ENCODE measurements around the gene AIFM2.
"Not testable (repeated sequence)": the region's sequence is repeated elsewhere in the genome, so short reads cannot be mapped to it uniquely, and the experiment has no call there.

AIFM2 gene

DNA sequence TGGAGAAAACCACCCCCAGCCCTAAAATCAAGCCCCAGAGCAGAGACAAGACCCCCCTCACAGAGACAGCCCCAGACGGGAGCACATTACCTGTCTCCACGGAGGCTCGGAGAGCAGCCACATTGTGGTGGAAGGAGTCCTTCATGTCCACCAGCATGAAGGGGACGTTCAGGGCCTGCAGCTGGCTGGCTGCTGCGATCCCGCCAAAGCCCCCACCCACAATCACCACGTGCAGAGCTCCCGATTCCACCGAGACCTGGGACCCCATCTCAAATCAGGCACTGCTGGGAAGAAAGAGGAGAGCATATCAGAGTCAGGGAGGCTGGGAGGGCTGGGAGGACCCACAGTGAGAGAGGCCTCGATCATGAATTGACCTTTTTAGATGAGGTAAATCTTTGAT is 8.8 kb downstream of the AIFM2 start:
- no peaks in the 10 kb centered on the region for H3K36me3 ChIP-seq (ENCODE audit: control insufficient read depth, insufficient read depth, low read length)

DNA sequence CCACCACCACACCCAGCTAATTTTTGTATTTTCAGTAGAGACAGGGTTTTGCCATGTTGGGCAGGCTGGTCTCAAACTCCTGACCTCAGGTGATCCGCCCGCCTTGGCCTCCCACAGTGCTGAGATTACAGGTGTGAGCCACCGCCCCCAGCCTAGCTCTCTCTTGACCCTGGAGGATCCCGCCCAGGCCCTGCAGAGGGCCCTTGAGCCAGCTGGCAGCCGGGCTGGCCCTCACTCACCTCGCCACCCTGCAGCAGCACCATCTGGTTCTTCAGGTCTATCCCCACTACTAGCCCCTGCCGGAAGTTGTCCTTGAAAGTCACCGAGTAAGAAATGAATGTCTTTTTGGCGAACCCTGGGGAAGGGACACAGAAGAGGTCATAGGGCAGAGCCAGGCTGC is 9.5 kb downstream of the AIFM2 start:
- H3K27me3 ChIP-seq (ENCODE audit: control insufficient read depth, insufficient read depth, low read length); DNase-seq (ENCODE audit: low read depth, low spot score); H3K36me3 ChIP-seq (ENCODE audit: control insufficient read depth, insufficient read depth, low read length); H3K4me3 ChIP-seq (ENCODE audit: low read length); H3K9me3 ChIP-seq (ENCODE audit: control insufficient read depth, insufficient read depth, low read length); H3K4me1 ChIP-seq (ENCODE audit: control insufficient read depth, insufficient read depth, low read length); H3K27ac ChIP-seq (ENCODE audit: low read length): not testable (repeated sequence)
- WGBS (ENCODE audit: insufficient coverage, insufficient read length), result no CpG with 5 or more reads among the region's 9 CpGs

More for the DNA sequence above, 8.8 kb downstream of the AIFM2 start:
- Histone ChIP-seq H3K27ac (ENCODE audit: low read length) (no peak overlapping the region), H3K4me1 (ENCODE audit: control insufficient read depth, insufficient read depth, low read length) (no peaks in the 10 kb centered on the region), H3K27me3 (ENCODE audit: control insufficient read depth, insufficient read depth, low read length) (no peaks in the 10 kb centered on the region), H3K9me3 (ENCODE audit: control insufficient read depth, insufficient read depth, low read length) (no peaks in the 10 kb centered on the region), H3K4me3 (ENCODE audit: low read length) (no peak overlapping the region)
- WGBS (ENCODE audit: insufficient coverage, insufficient read length), result no CpG with 5 or more reads among the region's 10 CpGs
- no peak for DNase-seq (ENCODE audit: low read depth, low spot score)

DNA sequence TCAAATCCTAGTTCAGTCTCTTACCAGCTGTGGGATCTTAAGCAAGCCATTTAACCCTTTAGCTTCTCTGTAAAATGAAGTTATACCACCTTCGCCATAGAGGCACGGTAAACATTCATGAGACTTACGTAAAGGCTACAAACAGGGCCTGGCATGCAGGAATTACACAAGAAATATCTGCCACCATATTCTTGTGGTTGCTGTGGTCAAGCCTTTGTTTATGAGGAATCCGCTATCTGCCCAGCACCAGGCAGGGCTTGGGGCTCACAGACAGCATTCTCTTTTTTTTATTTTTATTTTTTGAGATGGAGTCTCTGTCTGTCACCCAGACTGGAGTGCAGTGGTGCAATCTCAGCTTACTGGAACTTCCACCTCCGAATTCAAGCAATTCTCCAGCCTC is 9.9 kb downstream of the AIFM2 start:
- Histone ChIP-seq H3K27me3 (ENCODE audit: control insufficient read depth, insufficient read depth, low read length) (no peaks in the 10 kb centered on the region), H3K27ac (ENCODE audit: low read length) (no peak overlapping the region), H3K4me3 (ENCODE audit: low read length) (no peak overlapping the region), H3K9me3 (ENCODE audit: control insufficient read depth, insufficient read depth, low read length) (no peaks in the 10 kb centered on the region), H3K36me3 (ENCODE audit: control insufficient read depth, insufficient read depth, low read length) (no peaks in the 10 kb centered on the region), H3K4me1 (ENCODE audit: control insufficient read depth, insufficient read depth, low read length) (no peaks in the 10 kb centered on the region)
- no CpG with 5 or more reads among the region's 5 CpGs for WGBS (ENCODE audit: insufficient coverage, insufficient read length)
- no peak for DNase-seq (ENCODE audit: low read depth, low spot score)

DNA sequence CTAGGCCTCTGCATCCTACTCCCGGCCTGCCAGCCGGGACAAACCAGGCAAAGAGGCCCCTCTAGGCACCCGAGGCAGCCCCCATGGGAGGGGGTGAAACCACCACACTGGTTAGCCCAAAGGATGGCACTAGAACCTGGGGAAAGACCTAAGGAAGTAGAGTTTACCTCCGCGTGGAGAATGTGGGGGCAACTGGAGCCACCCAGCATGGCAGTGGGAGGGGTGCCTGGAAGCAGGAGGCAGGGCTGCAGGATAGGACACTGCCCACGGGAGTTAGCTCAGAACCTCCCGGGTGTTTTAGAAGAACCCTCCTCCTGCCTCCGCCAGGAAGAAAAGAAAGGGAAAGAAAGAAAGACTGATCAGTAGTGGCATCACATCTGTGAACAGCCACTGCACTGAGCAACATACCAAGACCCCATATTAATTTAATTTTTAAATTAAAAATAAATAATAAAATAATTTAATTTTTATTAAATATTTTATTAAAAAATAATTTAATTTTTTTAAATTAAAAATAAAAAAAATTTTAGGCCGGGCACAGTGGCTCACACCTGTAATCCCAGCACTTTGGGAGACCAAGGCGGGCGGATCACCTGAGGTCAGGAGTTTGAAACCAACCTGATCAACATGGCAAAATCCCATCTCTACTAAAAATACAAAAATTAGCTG is 11.2 kb downstream of the AIFM2 start:
- H3K27ac ChIP-seq (ENCODE audit: low read length), result no peak overlapping the region
- WGBS (ENCODE audit: insufficient coverage, insufficient read length), result no CpG with 5 or more reads among the region's 11 CpGs
- no peaks in the 10 kb centered on the region for H3K27me3 ChIP-seq (ENCODE audit: control insufficient read depth, insufficient read depth, low read length)
- no peak overlapping the region for H3K4me3 ChIP-seq (ENCODE audit: low read length)
- DNase-seq (ENCODE audit: low read depth, low spot score), result no peak
- H3K9me3 ChIP-seq (ENCODE audit: control insufficient read depth, insufficient read depth, low read length), result no peaks in the 10 kb centered on the region
- H3K36me3 ChIP-seq (ENCODE audit: control insufficient read depth, insufficient read depth, low read length), result no peaks in the 10 kb centered on the region
- H3K4me1 ChIP-seq (ENCODE audit: control insufficient read depth, insufficient read depth, low read length), result no peaks in the 10 kb centered on the region

DNA sequence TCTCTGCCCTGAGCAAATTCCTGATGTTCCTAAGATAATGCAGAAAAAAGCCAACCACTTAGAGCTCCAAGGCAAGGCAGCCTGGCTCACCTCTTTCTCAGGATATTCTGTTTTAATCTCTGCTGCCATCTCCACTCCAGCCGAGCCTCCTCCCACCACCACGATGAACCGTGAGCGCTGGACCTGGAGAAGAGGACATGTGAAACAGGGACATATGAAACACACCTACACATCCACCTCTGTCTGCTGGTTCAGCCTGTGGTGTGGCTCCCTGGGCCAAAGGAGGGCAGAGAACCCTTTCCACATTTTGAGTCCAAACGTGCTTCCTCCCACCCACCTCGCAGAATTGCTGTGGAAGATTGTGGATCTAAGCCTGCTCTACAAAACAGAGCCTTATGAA is 12.2 kb downstream of the AIFM2 start:
- Histone ChIP-seq H3K4me1 (ENCODE audit: control insufficient read depth, insufficient read depth, low read length) (no peaks in the 10 kb centered on the region), H3K4me3 (ENCODE audit: low read length) (no peak overlapping the region), H3K27me3 (ENCODE audit: control insufficient read depth, insufficient read depth, low read length) (no peaks in the 10 kb centered on the region), H3K27ac (ENCODE audit: low read length) (no peak overlapping the region), H3K36me3 (ENCODE audit: control insufficient read depth, insufficient read depth, low read length) (no peaks in the 10 kb centered on the region), H3K9me3 (ENCODE audit: control insufficient read depth, insufficient read depth, low read length) (no peaks in the 10 kb centered on the region)
- DNase-seq (ENCODE audit: low read depth, low spot score), result no peak
- WGBS (ENCODE audit: insufficient coverage, insufficient read length), result no CpG with 5 or more reads among the region's 6 CpGs

DNA sequence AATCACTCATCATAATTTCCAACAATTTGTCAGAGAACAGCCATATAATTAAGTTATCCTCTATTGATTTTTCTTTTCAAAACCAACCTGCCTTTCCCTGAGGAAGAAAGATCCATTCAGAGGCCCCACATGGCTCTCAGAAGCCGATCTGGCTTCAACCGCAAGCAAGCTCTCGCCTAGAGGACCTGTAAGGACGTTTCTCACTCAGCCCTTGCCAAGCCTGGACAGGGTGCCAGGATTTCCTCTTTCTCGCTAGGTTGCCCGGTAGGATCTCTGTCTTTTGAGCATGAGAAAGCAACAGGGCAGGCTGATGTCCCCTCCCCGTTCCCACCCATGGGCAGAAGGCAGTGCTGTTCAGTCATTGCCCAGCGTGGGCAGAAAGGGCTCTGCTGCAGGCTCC is 13.0 kb downstream of the AIFM2 start:
- no peak overlapping the region for H3K27ac ChIP-seq (ENCODE audit: low read length)
- H3K4me3 ChIP-seq (ENCODE audit: low read length), result no peak overlapping the region
- H3K9me3 ChIP-seq (ENCODE audit: control insufficient read depth, insufficient read depth, low read length), result no peaks in the 10 kb centered on the region
- H3K36me3 ChIP-seq (ENCODE audit: control insufficient read depth, insufficient read depth, low read length), result no peaks in the 10 kb centered on the region
- H3K27me3 ChIP-seq (ENCODE audit: control insufficient read depth, insufficient read depth, low read length), result no peaks in the 10 kb centered on the region
- H3K4me1 ChIP-seq (ENCODE audit: control insufficient read depth, insufficient read depth, low read length), result no peaks in the 10 kb centered on the region
- no CpG with 5 or more reads among the region's 8 CpGs for WGBS (ENCODE audit: insufficient coverage, insufficient read length)
- no peak for DNase-seq (ENCODE audit: low read depth, low spot score)

DNA sequence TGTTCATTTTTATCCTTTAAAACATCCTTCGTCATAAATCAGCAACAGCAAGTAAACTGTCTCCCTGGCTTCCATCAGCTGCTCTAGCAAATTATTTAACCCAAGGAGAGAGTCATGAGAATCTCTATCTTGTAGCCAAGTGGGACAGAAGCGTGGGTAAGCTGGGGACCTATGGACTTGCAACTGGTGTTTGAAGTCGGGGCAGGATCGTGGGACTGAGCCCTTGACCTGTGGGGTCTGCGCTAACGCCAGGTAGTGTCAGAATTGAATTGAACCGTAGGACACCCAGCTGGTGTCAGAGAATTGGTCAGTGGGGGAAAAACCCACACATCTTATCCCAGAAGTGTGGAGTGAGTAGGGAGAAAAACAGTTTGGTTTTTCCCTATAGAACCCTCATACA is 13.4 kb downstream of the AIFM2 start:
- Histone ChIP-seq H3K27ac (ENCODE audit: low read length) (no peak overlapping the region), H3K27me3 (ENCODE audit: control insufficient read depth, insufficient read depth, low read length) (no peaks in the 10 kb centered on the region), H3K4me3 (ENCODE audit: low read length) (no peak overlapping the region), H3K36me3 (ENCODE audit: control insufficient read depth, insufficient read depth, low read length) (no peaks in the 10 kb centered on the region), H3K4me1 (ENCODE audit: control insufficient read depth, insufficient read depth, low read length) (no peaks in the 10 kb centered on the region), H3K9me3 (ENCODE audit: control insufficient read depth, insufficient read depth, low read length) (no peaks in the 10 kb centered on the region)
- WGBS (ENCODE audit: insufficient coverage, insufficient read length), result no CpG with 5 or more reads among the region's 7 CpGs
- DNase-seq (ENCODE audit: low read depth, low spot score), result no peak

DNA sequence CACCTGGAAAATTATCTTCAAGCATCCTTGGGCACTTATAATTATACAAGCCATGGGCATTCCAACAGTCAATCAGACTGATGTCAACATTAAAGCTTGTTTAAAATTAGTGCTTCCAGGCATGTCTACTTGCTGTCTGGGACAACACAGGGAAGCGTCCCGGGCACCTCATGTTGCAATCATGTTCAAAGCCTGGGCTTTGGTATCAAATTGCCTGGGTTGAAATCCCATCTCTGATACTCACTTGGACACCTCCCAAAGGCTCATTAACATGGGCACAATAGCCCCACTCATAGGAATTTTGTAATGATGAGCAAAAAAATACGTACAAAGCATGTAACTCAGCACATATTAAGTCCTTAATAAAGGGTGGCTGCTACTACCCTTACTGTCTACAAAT is 14.4 kb downstream of the AIFM2 start:
- WGBS (ENCODE audit: insufficient coverage, insufficient read length), result no CpG with 5 or more reads among the region's 3 CpGs
- Histone ChIP-seq H3K27ac (ENCODE audit: low read length) (no peak overlapping the region), H3K36me3 (ENCODE audit: control insufficient read depth, insufficient read depth, low read length) (no peaks in the 10 kb centered on the region), H3K4me3 (ENCODE audit: low read length) (no peak overlapping the region), H3K9me3 (ENCODE audit: control insufficient read depth, insufficient read depth, low read length) (no peaks in the 10 kb centered on the region), H3K4me1 (ENCODE audit: control insufficient read depth, insufficient read depth, low read length) (no peaks in the 10 kb centered on the region), H3K27me3 (ENCODE audit: control insufficient read depth, insufficient read depth, low read length) (no peaks in the 10 kb centered on the region)
- DNase-seq (ENCODE audit: low read depth, low spot score), result no peak

DNA sequence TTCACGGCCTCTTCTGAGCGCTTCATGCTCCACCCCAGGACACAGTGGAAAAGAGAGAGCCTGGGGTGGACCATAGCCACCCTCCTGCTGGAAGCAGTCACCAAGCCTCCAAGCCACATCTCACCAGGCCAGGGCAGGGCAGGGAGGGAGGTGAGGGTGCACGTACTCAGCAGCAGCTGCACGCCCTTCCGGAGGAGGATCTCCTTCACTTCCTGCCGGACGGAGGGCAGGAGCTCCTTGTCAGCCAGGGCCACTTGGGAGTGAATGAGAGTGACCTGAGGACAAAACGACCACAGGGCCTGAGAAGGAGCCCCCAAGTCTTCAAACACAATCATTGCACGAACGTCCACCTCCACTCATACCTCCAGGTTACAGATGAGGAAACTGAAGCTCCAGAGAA is 15.0 kb downstream of the AIFM2 start:
- DNase-seq (ENCODE audit: low read depth, low spot score), result no peak
- Histone ChIP-seq H3K27ac (ENCODE audit: low read length) (no peak overlapping the region), H3K36me3 (ENCODE audit: control insufficient read depth, insufficient read depth, low read length) (no peaks in the 10 kb centered on the region), H3K27me3 (ENCODE audit: control insufficient read depth, insufficient read depth, low read length) (no peaks in the 10 kb centered on the region), H3K4me3 (ENCODE audit: low read length) (no peak overlapping the region), H3K4me1 (ENCODE audit: control insufficient read depth, insufficient read depth, low read length) (no peaks in the 10 kb centered on the region), H3K9me3 (ENCODE audit: control insufficient read depth, insufficient read depth, low read length) (no peaks in the 10 kb centered on the region)
- no CpG with 5 or more reads among the region's 10 CpGs for WGBS (ENCODE audit: insufficient coverage, insufficient read length)

DNA sequence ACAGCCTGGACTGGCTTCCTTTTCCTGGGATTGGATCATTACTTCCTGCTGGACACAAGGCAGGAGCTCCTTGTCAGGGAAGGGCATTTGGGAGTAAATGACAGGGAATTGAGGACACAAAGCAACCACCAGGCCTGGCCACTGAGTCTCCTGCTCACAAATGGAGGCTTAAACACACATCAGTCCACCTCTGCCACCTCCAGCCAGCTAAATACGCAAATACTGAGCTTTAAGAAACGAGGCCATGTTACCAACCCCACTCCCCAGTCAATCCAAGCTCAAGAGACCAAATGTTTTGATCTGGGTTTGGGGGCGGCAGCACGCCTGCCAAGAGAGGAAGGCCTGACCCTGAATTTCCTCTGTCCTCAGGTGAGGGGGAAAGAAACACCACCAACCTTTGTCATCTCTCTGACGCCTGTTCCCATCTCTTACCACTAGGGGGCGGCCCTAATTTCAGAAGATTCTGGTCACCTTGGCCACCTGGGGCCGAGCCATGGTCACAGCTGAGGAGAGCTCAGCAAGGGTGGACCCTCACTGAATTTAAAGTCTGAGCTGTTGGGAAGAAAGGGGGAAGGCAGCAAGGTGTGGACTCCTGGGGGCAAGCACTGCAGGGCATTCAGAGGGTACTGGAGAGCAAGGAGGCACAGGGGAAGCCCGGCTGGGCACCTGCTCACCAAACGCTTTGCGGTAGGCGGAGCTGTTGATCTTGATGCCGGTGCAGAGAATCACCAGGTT is 16.5 kb downstream of the AIFM2 start:
- H3K36me3 ChIP-seq (ENCODE audit: control insufficient read depth, insufficient read depth, low read length), result no peaks in the 10 kb centered on the region

DNA sequence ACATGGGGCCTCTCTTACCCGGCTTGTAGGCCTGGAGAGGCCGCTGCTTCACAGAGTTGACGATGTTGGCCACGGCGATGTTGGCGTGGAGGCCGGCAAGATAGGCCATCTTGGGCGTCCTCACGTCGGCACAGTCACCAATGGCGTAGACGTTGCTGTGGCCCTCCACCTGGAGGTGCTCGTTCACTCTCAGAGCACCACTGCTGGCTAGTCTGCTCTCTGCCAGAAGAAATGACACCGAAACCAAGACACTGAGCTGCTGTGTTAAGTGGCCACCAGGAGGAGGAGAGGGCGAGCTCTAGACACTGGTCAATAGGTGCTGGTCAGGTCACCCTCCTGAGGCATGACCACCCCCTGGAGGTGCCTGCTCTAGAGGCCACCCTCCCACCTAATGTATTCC is 17.7 kb downstream of the AIFM2 start:
- WGBS (ENCODE audit: insufficient coverage, insufficient read length), result no CpG with 5 or more reads among the region's 15 CpGs
- H3K4me3 ChIP-seq (ENCODE audit: low read length), result no peak overlapping the region
- H3K4me1 ChIP-seq (ENCODE audit: control insufficient read depth, insufficient read depth, low read length), result no peaks in the 10 kb centered on the region
- no peak for DNase-seq (ENCODE audit: low read depth, low spot score)
- no peaks in the 10 kb centered on the region for H3K9me3 ChIP-seq (ENCODE audit: control insufficient read depth, insufficient read depth, low read length)
- no peaks in the 10 kb centered on the region for H3K27me3 ChIP-seq (ENCODE audit: control insufficient read depth, insufficient read depth, low read length)
- H3K36me3 ChIP-seq (ENCODE audit: control insufficient read depth, insufficient read depth, low read length), result no peaks in the 10 kb centered on the region
- no peak overlapping the region for H3K27ac ChIP-seq (ENCODE audit: low read length)

More for the DNA sequence above, 16.5 kb downstream of the AIFM2 start:
- Histone ChIP-seq H3K27me3 (ENCODE audit: control insufficient read depth, insufficient read depth, low read length) (no peaks in the 10 kb centered on the region), H3K4me3 (ENCODE audit: low read length) (no peak overlapping the region), H3K27ac (ENCODE audit: low read length) (no peak overlapping the region), H3K9me3 (ENCODE audit: control insufficient read depth, insufficient read depth, low read length) (no peaks in the 10 kb centered on the region), H3K4me1 (ENCODE audit: control insufficient read depth, insufficient read depth, low read length) (no peaks in the 10 kb centered on the region)
- DNase-seq (ENCODE audit: low read depth, low spot score), result no peak
- no CpG with 5 or more reads among the region's 12 CpGs for WGBS (ENCODE audit: insufficient coverage, insufficient read length)

Data from iPS DF 6.9 (cell line).